ENCODE results near the gene ZCCHC2.

The ZCCHC2 gene

DNA sequence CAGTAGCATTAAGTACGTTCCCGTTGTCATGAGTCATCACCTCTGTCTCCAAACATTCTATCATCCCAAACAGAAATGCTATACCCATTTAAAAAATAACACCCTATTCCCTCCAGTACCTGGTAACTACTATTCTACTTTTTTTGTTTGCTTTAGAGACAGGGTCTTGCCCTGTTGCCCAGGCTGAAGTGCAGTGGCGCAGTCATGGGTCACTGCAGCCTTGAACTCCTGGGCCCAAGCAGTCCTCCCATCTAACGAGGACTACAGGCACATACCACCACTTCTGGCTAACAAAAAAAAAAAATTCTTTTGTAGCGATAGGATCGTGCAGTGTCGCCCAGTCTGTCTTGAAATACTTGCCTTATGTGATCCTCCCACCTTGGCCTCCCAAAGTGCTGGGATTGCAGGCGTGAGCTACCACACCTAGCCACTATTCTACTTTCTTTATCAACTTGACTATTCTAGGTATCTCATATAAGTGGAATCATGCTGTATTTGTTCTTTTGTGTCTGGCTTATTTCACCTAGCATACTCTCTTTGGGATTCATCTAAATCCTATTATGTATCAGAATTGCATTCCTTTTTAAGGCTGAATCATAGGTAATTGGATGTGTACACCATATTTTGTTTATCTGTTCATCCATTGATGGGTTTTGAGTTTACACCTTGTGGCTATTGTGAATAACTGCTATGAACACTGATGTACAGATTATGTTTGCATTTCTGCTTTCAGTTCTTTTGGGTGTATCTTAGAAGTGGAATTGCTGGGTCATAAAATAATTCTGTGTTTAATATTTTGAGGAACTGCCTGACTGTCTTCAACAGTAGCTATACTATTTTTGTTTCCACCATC lies 14.4 kb downstream of the ZCCHC2 start:
- H3K4me3 ChIP-seq (ENCODE audit: low read depth, low read length): no peak overlapping the region

DNA sequence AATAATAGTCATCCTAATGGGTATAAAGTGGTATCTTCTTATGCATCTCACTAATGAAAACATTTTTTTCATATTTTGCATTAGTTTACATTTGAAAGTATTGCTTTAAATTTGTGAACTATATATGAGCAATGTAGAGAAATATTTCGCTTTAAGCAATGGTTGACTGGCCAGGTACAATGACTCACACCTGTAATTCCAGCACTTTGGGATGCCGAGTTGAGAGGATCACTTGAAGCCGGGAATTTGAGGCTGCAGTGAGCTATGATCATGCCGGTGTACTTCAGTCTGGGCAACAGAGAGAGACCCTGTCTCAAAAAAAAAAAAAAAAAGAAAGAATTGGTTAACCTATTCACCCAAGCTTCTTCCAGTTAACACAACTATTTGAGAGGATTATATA lies 15.1 kb downstream of the ZCCHC2 start:
- H3K4me3 ChIP-seq (ENCODE audit: low read depth, low read length): no peak overlapping the region

DNA sequence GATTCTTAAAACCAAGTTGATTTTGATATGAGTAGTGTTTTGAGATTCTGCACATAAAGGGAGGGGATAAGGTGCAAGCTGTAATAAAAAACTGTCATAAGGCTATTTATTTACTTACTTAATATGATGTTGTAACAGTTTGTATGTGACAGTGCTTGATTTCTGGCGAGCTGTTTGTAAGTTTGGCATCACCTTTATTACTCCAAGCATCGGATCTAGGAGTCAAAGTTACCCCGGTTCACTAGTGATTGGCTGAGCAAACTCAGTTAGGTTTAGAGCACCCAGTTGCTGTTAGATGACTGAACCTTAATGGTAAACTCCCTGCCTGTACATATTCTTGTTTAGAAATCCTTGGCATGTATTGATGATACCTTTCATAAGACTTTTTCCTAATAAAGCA lies 16.1 kb downstream of the ZCCHC2 start:
- H3K4me3 ChIP-seq (ENCODE audit: low read depth, low read length): no peak overlapping the region

- H3K4me3 ChIP-seq (ENCODE audit: low read depth, low read length): no peak overlapping the region
Observed at GRCh38 chr18:62539284-62540165, 16.7 kb downstream of the ZCCHC2 start.

GRCh38 chr18:62543021-62543420 lies 20.2 kb downstream of the ZCCHC2 start:
- H3K4me3 ChIP-seq (ENCODE audit: low read depth, low read length): no peak overlapping the region

DNA sequence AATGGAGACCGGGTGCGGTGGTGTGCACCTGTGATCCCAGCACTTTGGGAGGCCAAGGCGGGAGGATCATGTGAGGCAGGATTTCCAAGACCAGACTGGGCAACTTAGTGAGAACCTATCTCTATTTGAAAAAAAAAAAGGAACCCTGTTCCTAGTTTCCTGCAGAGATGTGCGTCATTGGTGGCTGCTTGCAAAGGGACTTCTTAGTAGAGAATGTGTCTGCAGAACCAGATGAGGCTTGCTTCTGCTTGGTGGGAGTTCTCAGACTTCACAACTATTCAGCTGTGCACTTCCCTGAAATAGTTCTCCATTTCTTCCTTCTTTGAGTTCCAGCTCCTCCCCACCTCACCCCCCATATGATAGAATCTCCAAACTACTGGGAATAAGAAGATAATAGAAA lies 22.3 kb downstream of the ZCCHC2 start:
- H3K4me3 ChIP-seq (ENCODE audit: low read depth, low read length): no peak overlapping the region

DNA sequence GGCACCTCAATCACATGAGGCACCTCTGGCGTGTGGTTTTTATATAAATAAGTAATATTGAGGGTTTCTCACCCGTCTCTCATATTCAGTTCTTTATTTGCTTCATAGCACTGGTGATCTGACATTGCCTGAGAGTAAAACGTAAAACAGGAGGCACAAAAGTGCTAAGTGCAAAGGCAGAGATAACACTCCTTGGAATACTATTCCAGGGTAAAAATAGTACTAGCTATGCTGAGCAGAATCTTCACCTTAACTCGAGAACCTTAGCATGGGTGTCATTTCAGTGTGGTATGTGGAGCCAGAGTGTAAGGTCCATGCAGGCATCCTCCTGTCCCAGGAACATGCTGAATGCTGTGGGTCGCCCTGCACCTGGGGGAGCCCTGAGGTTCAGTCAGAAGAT lies 26.9 kb downstream of the ZCCHC2 start:
- no peak overlapping the region for H3K4me3 ChIP-seq (ENCODE audit: low read depth, low read length)

DNA sequence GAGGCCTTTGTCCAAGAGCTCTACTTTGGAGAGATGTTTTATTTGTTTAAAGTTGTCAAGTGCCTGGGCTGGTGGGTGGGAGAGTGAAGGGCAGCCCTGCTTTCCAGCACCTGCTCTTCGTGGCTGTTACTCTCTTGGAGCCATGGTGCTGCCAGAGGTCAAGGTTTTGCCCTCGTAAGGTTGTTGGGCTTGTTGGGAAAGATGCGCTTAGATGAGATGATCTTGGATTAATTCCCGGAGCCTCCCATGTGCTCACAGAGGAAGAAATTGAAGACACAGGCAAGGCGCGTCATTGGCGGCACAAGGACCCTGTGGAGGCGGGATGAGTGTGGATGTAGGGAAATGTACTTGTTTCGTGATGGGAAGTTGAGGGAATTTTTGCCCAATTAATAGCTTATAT lies 27.9 kb downstream of the ZCCHC2 start:
- H3K4me3 ChIP-seq (ENCODE audit: low read depth, low read length): no peak overlapping the region

GRCh38 chr18:62551972-62552513 lies 29.2 kb downstream of the ZCCHC2 start:
- no peak overlapping the region for H3K4me3 ChIP-seq (ENCODE audit: low read depth, low read length)

DNA sequence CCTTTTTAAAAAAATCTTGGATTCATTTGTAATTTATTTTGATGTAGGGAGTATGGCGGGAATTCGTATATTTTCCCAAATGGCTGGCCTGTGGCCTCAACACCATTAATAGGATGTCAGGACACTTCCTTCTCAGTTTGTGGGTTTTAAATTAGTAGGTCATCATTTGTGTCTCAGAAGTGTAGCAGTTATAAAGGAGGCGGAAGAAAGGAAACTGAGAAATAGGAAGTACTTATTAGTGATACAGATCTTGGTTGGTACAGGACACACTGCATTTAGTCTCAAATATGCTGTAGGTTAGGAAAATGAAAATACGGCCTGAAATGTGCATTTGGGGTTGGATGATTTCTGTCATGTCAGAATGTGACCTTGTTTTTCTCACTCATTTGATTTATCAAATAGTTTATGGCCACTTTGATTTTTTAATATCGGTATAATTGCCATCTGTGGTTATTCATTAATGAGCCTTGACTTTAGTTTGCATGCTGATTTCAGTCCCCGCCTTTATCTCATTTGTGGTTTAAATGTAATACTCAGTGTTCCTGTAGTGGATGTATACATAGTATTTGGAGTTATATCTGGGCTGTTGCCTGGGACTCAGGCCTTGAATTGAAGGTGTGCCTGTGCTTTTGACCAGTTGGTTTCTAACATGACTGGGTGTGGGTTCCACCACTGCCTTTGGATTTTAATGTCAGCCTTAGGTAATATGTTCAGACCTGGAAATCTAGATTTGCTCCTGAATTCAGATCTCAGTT lies 31.4 kb downstream of the ZCCHC2 start:
- no peak overlapping the region for H3K4me3 ChIP-seq (ENCODE audit: low read depth, low read length)

GRCh38 chr18:62555135-62555534 lies 32.3 kb downstream of the ZCCHC2 start:
- H3K4me3 ChIP-seq (ENCODE audit: low read depth, low read length): no peak overlapping the region

DNA sequence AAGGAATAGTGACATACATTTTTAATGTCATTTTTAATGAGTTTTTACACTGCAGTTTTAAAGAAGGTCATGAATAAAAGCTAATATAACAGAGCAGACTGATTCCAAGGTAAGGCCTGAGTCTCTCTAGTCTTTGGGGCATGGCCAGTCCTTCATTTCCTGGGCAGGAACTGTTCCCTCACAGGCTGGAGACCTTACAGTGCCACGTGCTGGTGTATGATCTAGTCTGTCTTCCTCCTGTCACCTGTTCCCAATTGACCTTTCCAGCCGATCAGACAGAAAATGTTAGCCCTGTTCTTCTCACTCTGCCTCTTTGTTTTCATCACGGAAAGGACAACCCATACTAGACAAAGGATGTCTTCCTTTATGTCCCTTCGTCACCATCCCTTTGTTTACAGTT lies 33.6 kb downstream of the ZCCHC2 start:
- no peak overlapping the region for H3K4me3 ChIP-seq (ENCODE audit: low read depth, low read length)

- H3K4me3 ChIP-seq (ENCODE audit: low read depth, low read length): no peak overlapping the region
Observed at GRCh38 chr18:62558015-62558663, 35.3 kb downstream of the ZCCHC2 start.

DNA sequence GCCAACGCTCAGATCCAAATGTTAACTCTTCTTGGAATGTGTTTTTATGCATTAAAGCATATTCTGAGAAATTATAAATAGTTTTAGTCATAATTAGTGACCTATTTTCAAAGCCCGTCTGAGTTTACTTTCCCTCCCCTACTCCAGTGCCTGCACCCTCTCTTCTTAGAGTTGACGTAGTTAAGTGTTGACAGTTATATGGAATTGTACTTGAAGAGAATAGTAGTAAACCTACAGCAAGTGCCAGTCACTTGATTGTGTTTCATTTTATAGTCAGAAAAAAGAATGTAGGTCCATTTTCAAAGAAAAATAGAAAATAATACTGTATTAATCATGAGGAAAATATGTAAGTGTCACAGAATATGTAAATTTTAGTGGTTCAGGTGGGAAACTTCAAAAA lies 41.2 kb downstream of the ZCCHC2 start:
- no peak overlapping the region for H3K4me3 ChIP-seq (ENCODE audit: low read depth, low read length)

DNA sequence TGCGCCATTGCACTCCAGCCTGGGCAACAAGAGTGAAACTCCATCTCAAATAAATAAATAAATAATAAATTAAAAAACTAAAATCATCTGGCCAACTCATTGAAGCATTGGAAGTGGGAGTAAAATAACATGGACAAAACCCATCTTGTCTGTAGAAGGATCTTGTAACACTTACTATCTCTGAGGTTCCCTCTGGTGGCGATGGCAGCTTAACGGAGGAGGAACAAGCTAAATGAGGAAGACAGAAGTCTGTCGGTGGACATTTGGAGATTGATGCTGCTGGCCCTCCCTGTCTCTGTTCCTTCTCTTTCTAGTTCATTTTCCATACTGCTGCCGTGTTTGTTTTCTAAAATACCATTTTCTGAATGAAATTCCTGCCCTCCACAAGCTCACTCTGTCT lies 43.4 kb downstream of the ZCCHC2 start:
- no peak overlapping the region for H3K4me3 ChIP-seq (ENCODE audit: low read depth, low read length)

DNA sequence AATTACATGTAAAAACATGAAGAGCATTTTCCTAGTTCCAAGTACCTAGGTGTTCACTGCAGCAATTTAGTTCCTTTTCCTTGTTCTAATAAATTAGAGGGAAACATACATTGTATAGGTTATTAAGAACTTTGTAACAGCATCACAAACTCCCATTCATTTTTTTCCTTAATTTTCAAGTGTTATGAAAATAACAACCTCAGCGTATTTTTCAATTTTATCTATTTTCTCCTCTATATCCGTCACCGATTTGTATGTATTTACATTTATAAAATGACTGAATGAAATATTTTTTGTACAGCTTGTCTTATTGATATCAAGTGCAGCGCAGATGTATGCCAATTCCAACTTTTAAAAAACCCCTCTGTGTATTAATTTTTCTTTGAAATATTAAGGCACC lies 44.0 kb downstream of the ZCCHC2 start:
- H3K4me3 ChIP-seq (ENCODE audit: low read depth, low read length): no peak overlapping the region

- no peak overlapping the region for H3K4me3 ChIP-seq (ENCODE audit: low read depth, low read length)
Observed at GRCh38 chr18:62569081-62569655, 46.3 kb downstream of the ZCCHC2 start.

- no peak overlapping the region for H3K4me3 ChIP-seq (ENCODE audit: low read depth, low read length)
Observed at GRCh38 chr18:62571037-62571436, 48.2 kb downstream of the ZCCHC2 start.

DNA sequence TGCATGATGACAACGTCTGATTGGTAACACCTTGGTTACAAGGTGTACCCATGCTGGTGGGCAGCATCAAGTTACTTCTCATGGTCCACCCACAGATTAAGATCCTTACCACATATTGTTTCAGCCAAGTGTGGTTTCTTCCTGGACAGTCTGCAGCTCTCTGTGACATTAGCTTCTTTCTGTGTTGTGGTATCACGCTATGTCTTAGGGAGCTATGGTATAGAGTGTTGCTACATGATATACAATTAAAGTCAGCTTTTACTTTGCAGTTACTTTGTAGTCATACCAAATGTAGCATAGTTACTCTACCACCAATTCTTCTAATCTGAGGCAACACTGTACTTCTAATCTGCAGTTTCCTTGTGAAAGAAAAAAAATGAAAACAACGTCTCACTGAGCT lies 48.8 kb downstream of the ZCCHC2 start:
- no peak overlapping the region for H3K4me3 ChIP-seq (ENCODE audit: low read depth, low read length)

- H3K4me3 ChIP-seq (ENCODE audit: low read depth, low read length): no peak overlapping the region
Observed at GRCh38 chr18:62572456-62572855, 49.6 kb downstream of the ZCCHC2 start.

All from iPS-11a (cell line).